Kidney (tissue), 14 donors: Measurements from ENCODE around the gene PDK3. TPM values are rescaled to one million over a fixed set of nuclear protein-coding genes. Genes with fewer than 3 reads are reported as not detected.
A peak's percentile ranks its signal among the peaks of the same experiment; 100 is the strongest.

Experiments used
- DNase-seq, 5 donors: peaks; one replicate each; pipeline ENCODE4 v3.0.0-alpha.2; 2013 to 2020
- FAIRE-seq: peaks from 2 replicates; lab custom pipeline; 2012; peaks lifted over from hg19 to GRCh38; lab: Jason Lieb, UNC
- H3K27ac ChIP-seq, 2 donors: one replicate each; pipeline ENCODE4 v1.7.0; 2013; ENCODE audit warnings: low read depth in 2 of 2, low read length in 2 of 2, inconsistent platforms in 1 of 2
- H3K27me3 ChIP-seq: one replicate; pipeline ENCODE4 v1.7.1; 2013; ENCODE audit warnings: low read length, inconsistent platforms; ENCODE audit not compliant: control insufficient read depth, insufficient read depth
- H3K36me3 ChIP-seq, 3 donors: one replicate each; pipeline versions ENCODE4 v1.7.0 to v1.7.1; 2013; ENCODE audit warnings: low read length in 3 of 3, control low read depth in 1 of 3, inconsistent platforms in 1 of 3; ENCODE audit not compliant: insufficient read depth in 3 of 3, control insufficient read depth in 2 of 3
- H3K4me1 ChIP-seq, 3 donors: one replicate each; pipeline versions ENCODE4 v1.7.0 to v1.7.1; 2013; ENCODE audit warnings: low read length in 3 of 3, inconsistent platforms in 1 of 3, low read depth in 1 of 3; ENCODE audit not compliant: control insufficient read depth in 2 of 3, insufficient read depth in 2 of 3
- H3K4me3 ChIP-seq, 3 donors: one replicate each; pipeline versions ENCODE4 v1.7.0 to v1.8.1; 2013; ENCODE audit warnings: low read length in 3 of 3, control low read depth in 1 of 3, inconsistent platforms in 1 of 3
- H3K9ac ChIP-seq, 3 donors: one replicate each; pipeline versions ENCODE4 v1.7.0 to v1.7.1; 2013; ENCODE audit warnings: low read length in 3 of 3, control low read depth in 1 of 3, inconsistent platforms in 1 of 3
- H3K9me3 ChIP-seq, 3 donors: one replicate each; pipeline versions ENCODE4 v1.7.0 to v1.7.1; 2013; ENCODE audit warnings: low read length in 3 of 3, control low read depth in 1 of 3, inconsistent platforms in 1 of 3; ENCODE audit not compliant: control insufficient read depth in 2 of 3, insufficient read depth in 1 of 3
- intact Hi-C: fragments of 100-400 bp; cut with DNase I; formaldehyde crosslinking; loops from one replicate; pipeline ENCODE4 v1.11.1; 2022
- polyA plus RNA-seq: library from polyadenylated mRNA; stranded (reverse); fragments of 350-450 nt; fragmentation: Illumina TruSeq; extraction: RNeasy Lipid Tissue Mini Kit (QIAGEN cat#74804); gene quantifications from one replicate; pipeline ENCODE4 v1.2.3, GENCODE V29; 2014; ENCODE audit warnings: low read depth, low replicate concordance; ENCODE audit not compliant: insufficient read depth
- total RNA-seq: library from RNA; stranded (reverse); fragmentation: NEBNext Ultra II Directional; extraction: Animal tissue kit (Norgen Biotek cat#: 25700); gene quantifications from one replicate; pipeline ENCODE4 v1.2.1, GENCODE V29; 2021
- TF ChIP-seq, protein P1 (sequence below): IDR thresholded peaks from 3 replicates; pipeline ENCODE4 v1.5.1; 2012; ENCODE audit warnings: mild to moderate bottlenecking, moderate library complexity, borderline replicate concordance; ENCODE audit not compliant: insufficient read depth; ENCODE audit errors: extremely low read depth
- donor health status: control.
- donor health status: control.
- donor health status: control.
- donor health status: control.
- donor health status: control.
- donor health status: DM: yes; HTN: yes; CAD: no.
- donor health status: Normal renal cell carcinoma (clear cell type).

Gene PDK3
- total and polyA plus RNA-seq, 2 donors from 2014 or later = 8.8 to 17.0 TPM

GRCh38 chrX:24426921-24427746 is 38.0 kb upstream of the PDK3 start:
- FAIRE-seq = peak; percentile 46

GRCh38 chrX:24427747-24428019 is 37.4 kb upstream of the PDK3 start:
- FAIRE-seq = no peak
- peaks cover 2% of the 10 kb centered on the region for H3K27me3 ChIP-seq
- no peaks in the 10 kb centered on the region for H3K9me3 ChIP-seq
- no peak overlapping the region for H3K4me3 ChIP-seq
- no peaks in the 10 kb centered on the region for H3K36me3 ChIP-seq
- TF ChIP-seq, protein P1, sequence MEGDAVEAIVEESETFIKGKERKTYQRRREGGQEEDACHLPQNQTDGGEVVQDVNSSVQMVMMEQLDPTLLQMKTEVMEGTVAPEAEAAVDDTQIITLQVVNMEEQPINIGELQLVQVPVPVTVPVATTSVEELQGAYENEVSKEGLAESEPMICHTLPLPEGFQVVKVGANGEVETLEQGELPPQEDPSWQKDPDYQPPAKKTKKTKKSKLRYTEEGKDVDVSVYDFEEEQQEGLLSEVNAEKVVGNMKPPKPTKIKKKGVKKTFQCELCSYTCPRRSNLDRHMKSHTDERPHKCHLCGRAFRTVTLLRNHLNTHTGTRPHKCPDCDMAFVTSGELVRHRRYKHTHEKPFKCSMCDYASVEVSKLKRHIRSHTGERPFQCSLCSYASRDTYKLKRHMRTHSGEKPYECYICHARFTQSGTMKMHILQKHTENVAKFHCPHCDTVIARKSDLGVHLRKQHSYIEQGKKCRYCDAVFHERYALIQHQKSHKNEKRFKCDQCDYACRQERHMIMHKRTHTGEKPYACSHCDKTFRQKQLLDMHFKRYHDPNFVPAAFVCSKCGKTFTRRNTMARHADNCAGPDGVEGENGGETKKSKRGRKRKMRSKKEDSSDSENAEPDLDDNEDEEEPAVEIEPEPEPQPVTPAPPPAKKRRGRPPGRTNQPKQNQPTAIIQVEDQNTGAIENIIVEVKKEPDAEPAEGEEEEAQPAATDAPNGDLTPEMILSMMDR = no peak
- intact Hi-C loops = no loop called here
- no peak for DNase-seq
- H3K27ac ChIP-seq = peak overlapping the region; percentile 1 to 41
- H3K4me1 ChIP-seq = peaks cover 0 to 8% (median 0%) of the 10 kb centered on the region in 3 donors
- H3K9ac ChIP-seq = no peak overlapping the region

More at GRCh38 chrX:24426921-24427746, 38.0 kb upstream of the PDK3 start:
- peaks cover 2% of the 10 kb centered on the region for H3K27me3 ChIP-seq
- H3K4me1 ChIP-seq = peaks cover 0 to 8% (median 0%) of the 10 kb centered on the region in 3 donors
- H3K9me3 ChIP-seq = no peaks in the 10 kb centered on the region
- no peaks in the 10 kb centered on the region for H3K36me3 ChIP-seq
- no peak overlapping the region for H3K4me3 ChIP-seq
- intact Hi-C loops = no loop called here
- TF ChIP-seq, protein P1 = no peak
- peak overlapping the region in 1 of 2 donors; percentile 23 for H3K27ac ChIP-seq
- no peak overlapping the region for H3K9ac ChIP-seq
- DNase-seq = peak in 2 of 5 donors; percentile 12 to 52

DNA sequence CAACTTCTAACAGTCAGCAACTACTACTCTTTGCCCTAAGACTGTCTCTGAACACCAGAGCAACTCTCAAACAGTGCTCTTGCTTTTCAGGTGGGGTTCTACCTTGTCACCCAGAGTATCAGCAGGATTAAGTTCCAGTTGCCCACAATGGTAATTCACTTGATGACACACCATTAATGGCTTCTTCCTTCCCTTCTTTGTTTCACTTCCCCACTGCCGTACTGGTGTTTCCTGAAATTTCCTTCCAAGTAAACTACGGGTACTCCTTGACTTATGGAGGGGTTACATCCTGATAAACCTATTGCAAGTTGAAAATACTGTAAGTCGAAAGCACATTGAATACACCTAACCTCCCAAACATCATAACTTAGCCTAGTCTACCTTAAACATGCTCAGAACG is 36.6 kb upstream of the PDK3 start:
- peaks cover 2% of the 10 kb centered on the region for H3K27me3 ChIP-seq
- DNase-seq = no peak
- TF ChIP-seq, protein P1 = no peak
- no peaks in the 10 kb centered on the region for H3K9me3 ChIP-seq
- H3K4me3 ChIP-seq = no peak overlapping the region
- no peak overlapping the region for H3K27ac ChIP-seq
- FAIRE-seq = no peak
- no peak overlapping the region for H3K9ac ChIP-seq
- H3K36me3 ChIP-seq = no peaks in the 10 kb centered on the region
- intact Hi-C loops = no loop called here
- peaks cover 0 to 8% (median 0%) of the 10 kb centered on the region in 3 donors for H3K4me1 ChIP-seq
